Kidney epithelial cell (primary cell): ENCODE data around the gene NPW. TPM values are rescaled to one million over a fixed set of nuclear protein-coding genes. Genes with fewer than 3 reads are reported as not detected.
"Not testable (repeated sequence)": the region's sequence is repeated elsewhere in the genome, so short reads cannot be mapped to it uniquely, and the experiment has no call there.

Experiments
- DNase-seq: peaks from one replicate; pipeline ENCODE4 v3.0.0-alpha.2; 2010; ENCODE audit warnings: low read depth
- H3K27me3 ChIP-seq: 2 replicates; pipeline ENCODE4 v1.6.0; 2011; ENCODE audit warnings: low read length; ENCODE audit not compliant: control insufficient read depth, insufficient read depth
- H3K36me3 ChIP-seq: 2 replicates; pipeline ENCODE4 v1.5.1; 2011; ENCODE audit warnings: low read length; ENCODE audit not compliant: control insufficient read depth, insufficient read depth
- H3K4me3 ChIP-seq: 2 replicates; pipeline ENCODE4 v1.5.1; 2011; ENCODE audit warnings: low read depth, mild to moderate bottlenecking, control low read depth, low read length
- total RNA-seq: library from RNA; depleted of rRNA; stranded (reverse); fragments of >200 nt; gene quantifications from 2 replicates; pipeline ENCODE4 v1.2.3, GENCODE V29; 2015
- TF ChIP-seq, protein P1 (sequence below): IDR thresholded peaks from 2 replicates; pipeline ENCODE4 v1.5.1; 2011; ENCODE audit warnings: mild to moderate bottlenecking, moderate library complexity, low read length, control low read depth, inconsistent platforms; ENCODE audit not compliant: insufficient read depth, poor library complexity, severe bottlenecking

Gene NPW
- total RNA-seq, 1 donor from 2014 or later = not detected

DNA sequence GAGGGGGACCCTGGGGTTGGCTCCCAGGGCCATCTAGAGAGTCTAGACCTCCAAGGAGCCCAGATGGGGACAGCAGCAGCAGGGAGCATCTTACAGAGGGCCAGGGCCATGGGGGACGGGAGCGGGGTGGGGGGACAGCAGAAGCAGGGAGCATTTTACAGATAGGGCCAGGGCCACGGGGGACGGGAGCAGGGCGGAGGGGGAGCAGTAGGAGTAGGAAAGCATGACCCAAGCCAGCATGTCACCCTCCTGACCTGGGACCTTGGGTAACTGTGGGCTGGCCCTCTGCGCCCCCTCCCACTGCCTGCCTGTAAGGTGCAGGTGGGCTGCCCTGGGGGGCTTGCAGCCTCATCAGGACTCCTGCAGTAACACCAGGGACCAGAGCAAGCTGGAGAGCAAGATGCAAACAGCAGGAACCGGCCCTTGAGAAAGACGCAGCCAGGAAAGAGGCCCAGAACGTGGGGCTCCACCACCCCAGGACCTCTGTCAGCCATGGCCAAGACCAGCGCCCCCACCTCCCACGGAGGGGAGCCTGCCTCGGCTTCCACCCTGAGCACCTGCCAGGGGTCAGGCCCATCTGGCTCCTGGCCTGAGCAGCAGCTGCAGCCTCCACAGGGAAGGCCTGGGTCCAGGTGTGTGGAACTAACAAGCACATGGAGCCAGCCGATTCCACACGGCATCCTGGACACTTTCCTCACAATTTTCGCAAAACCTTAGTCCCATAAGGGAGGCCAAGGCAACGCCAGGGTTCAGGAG lies 12.3 kb upstream of the NPW start:
- Histone ChIP-seq H3K4me3 (no peak overlapping the region), H3K36me3 (peaks cover 1% of the 10 kb centered on the region), H3K27me3 (no peaks in the 10 kb centered on the region)
- TF ChIP-seq, protein P1, sequence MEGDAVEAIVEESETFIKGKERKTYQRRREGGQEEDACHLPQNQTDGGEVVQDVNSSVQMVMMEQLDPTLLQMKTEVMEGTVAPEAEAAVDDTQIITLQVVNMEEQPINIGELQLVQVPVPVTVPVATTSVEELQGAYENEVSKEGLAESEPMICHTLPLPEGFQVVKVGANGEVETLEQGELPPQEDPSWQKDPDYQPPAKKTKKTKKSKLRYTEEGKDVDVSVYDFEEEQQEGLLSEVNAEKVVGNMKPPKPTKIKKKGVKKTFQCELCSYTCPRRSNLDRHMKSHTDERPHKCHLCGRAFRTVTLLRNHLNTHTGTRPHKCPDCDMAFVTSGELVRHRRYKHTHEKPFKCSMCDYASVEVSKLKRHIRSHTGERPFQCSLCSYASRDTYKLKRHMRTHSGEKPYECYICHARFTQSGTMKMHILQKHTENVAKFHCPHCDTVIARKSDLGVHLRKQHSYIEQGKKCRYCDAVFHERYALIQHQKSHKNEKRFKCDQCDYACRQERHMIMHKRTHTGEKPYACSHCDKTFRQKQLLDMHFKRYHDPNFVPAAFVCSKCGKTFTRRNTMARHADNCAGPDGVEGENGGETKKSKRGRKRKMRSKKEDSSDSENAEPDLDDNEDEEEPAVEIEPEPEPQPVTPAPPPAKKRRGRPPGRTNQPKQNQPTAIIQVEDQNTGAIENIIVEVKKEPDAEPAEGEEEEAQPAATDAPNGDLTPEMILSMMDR = no peak
- DNase-seq = no peak

DNA sequence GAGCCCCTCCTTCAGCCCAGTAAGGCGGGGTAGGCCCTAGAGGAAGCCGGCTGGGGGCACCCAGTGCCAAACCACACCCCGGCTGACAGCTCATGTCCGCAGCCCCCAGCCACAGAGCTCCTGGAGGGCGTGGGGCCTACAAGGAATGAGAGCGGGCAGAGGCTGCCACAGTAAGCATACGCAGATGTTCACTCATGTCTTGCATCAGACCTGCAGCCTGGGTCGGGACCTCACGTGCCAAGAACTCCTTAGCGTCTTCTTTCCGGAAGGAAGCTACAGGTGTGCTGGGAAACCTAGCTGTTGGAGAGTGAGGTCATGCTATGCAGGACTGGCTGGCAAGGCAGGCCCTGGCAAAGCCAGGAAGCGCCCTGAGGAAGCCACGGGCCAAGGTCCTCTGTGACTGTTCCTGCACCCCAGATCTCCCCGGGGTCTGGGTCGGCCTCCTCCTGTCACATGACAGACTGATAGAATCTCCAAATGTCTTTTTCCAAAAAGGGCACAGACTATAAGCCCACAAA lies 11.5 kb upstream of the NPW start:
- TF ChIP-seq, protein P1 = no peak
- H3K36me3 ChIP-seq = peaks cover 1% of the 10 kb centered on the region

DNA sequence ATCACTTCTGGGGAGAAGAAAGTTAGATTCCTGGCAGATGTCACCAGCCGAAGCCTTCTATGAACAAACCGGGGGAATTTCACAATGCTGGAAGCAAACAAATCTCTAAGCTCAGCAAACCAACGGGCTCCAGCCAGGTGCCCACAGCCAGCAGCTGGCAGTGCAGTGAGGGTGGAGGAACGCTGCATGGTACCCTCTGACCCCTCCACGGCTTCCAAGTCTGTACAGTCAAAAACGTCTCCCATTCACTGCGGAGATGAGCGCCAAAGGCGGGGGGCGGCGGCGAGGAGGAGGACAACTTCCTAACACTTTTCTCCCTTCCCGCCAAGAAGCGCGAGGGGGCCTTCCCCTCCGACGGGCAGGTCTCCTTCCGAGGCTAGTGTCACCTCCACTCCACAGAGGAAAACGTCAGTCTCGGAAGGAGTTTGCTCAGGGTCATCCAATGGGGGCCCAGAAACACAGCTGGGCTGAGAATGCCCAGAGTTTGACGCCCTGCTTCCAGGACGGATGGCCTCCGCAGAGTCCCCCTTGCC lies 10.9 kb upstream of the NPW start:
- TF ChIP-seq, protein P1 = no peak
- no peaks in the 10 kb centered on the region for H3K27me3 ChIP-seq
- H3K36me3 ChIP-seq = peaks cover 1% of the 10 kb centered on the region
- H3K4me3 ChIP-seq = peak overlapping the region; percentile 74
- no peak for DNase-seq

More for the DNA sequence above, 11.5 kb upstream of the NPW start:
- no peak for DNase-seq
- no peaks in the 10 kb centered on the region for H3K27me3 ChIP-seq
- H3K4me3 ChIP-seq = peak overlapping the region; percentile 74

DNA sequence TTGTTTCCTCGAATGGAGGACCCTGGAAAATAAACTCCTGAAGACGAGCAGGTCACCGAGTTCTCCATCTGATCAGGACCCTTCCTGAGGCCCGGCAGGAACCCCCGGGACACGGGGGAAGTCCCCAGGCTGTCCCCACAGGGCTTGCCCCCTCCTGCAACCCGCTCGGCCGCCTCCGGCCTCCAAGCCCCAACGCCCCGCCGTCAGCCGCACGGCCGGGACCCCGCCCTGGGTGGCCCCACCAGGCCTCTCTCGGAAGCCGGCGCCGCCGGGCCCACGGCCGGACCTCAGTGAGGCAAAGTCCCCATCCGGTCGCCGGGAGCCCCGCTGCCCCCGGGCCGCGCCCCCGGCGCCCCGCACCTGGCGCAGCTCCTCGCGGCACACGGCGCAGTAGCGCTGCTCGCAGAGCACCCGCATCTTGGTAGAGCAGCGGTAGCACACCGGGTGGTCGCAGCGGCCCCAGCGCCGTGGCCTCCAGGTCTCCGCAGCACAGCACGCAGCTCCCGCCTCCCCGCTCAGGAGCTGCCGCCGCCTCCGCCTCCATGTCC lies 10.3 kb upstream of the NPW start:
- TF ChIP-seq, protein P1 = no peak
- no peak for DNase-seq
- peak overlapping the region; percentile 74 for H3K4me3 ChIP-seq
- no peaks in the 10 kb centered on the region for H3K27me3 ChIP-seq
- H3K36me3 ChIP-seq = peaks cover 1% of the 10 kb centered on the region

DNA sequence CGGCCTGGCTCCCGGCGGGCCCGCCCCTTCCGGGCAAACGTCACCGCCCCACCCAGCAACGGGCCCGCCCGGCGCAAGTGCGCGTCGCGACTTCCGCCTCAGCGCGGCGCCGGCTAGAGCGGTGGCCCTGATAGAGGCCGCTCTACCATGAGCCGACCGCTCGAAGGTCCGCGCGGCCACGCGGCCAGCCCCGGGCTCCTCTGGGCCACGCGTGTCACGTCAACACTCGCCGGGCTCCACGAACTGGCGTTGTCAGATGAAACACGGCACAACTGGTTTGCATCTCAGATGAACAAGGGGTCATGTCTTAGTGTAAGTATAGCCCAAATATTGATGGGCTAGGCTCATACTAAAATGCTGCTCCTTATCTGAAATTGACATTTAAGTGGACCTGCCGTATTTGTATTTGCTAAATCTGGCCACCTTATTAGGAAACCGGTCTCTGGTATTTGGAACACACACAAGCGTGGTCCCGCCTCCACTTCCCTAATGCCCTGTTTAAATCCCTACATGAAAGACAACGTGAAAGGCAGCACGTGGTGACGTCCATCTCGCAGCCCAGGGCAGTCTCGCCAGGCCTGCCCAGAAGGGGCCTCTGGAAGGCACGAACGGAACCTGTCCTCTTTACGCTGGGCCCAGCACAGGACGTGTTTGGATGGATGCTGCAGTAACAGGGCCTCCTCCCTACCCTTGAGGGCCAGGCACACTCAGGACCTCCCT lies 9.6 kb upstream of the NPW start, which contains the start of gene ZNF598:
ZNF598 (minus strand) TSS at position 31 of the 720 bp plus-strand sequence.
- peak within 1 kb of the TSS; percentile 74 for H3K4me3 ChIP-seq
- TF ChIP-seq, protein P1 = no peak
- no peaks in the 10 kb centered on the region for H3K27me3 ChIP-seq
- no peak for DNase-seq
- H3K36me3 ChIP-seq = peaks cover 1% of the 10 kb centered on the region

DNA sequence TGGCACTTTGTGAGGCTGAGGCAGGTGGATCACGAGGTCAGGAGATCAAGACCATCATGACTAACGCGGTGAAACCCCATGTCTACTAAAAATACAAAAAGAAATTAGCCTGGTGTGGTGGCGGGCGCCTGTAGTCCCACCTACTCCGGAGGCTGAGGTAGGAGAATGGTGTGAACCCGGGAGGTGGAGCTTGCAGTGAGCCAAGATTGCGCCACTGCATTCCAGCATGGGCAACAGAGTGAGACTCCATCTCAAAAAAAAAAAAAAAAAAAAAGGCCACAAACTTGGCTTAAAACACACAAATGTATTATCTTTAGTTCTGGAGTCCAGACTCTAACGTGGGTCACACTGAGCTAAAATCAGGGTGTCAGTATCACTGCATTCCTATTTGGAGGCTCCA lies 7.9 kb upstream of the NPW start:
- not testable (repeated sequence) for DNase-seq, H3K4me3 ChIP-seq, H3K36me3 ChIP-seq, H3K27me3 ChIP-seq
